HG03460 (cell line): ENCODE measurements around the gene CELSR3.

Experiments
- ATAC-seq: cut with Tn5 transposase; IDR thresholded peaks from one replicate; pipeline ENCODE4 v1.9.1; 2021; ENCODE audit not compliant: unreplicated experiment

The CELSR3 gene

DNA sequence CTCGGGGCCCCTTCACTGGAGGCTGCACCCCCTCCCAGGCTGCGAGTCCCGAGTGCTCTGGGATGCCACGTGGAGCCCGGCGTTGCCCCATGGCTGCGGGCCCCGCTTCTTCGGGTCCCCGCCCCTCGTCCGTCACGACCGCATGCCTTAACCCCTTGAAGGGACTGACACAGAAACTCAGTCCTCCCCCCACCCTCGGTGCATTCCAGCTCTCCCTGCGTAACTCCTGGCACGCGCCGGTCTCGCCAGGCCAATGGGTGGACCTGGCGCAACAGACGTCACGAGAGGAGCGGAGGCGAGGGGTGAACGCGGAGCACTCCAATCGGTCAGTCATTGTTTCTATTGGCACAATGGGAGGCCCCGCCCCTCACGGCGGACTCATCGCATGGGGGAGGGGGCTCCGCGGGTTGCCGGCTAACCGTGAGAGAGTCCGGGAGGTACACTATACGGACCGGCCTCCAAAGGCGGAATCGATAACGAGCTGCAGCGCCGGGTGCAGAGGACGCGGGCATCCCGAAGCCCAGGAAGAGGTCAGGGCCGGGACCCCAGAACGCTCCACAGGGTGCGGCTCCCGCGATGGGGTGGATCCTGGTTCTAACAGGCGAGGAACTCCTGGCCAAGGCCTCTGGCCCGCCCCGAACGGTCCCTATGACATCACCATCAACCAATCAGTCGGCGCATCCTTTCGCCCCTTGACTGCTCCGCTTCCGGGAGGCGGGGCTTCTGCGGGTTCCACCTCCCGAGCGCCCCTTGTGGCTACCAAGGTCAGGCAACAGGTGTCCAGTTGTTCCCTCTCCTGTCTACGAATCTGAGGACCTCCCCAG lies 1.0 kb upstream of the CELSR3 start:
- peak; percentile 88 for ATAC-seq

DNA sequence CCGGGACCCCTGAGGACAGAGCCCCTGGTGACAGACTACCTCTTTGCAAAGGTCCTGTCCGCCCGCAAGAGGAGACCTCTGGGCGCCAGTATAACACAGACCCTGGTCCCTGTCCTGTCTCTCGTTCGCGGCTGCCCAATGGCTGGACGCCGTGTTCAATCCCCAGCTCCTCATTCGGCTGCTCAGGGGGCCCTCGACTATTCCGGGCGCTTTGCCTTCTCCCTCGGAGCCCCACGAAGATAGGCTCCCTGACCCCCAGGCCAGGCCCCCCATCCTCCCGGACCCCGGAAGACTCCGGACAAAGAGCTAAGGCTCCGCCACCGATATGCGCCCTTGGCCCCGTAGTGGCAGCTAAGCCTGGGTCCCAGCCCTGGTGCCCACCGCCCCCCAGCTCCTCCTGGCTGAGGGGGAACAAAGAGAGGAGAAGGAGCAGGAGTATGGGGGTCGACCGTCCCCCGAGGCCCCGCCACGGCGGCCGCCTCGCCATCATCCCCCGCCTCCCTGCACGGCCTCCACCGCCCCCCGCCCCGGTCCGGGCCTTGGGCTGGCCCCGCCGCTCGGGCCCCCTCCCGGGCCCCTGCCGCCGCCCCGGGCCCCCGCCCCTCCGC lies 437 bp downstream of the CELSR3 start:
- no peak for ATAC-seq

DNA sequence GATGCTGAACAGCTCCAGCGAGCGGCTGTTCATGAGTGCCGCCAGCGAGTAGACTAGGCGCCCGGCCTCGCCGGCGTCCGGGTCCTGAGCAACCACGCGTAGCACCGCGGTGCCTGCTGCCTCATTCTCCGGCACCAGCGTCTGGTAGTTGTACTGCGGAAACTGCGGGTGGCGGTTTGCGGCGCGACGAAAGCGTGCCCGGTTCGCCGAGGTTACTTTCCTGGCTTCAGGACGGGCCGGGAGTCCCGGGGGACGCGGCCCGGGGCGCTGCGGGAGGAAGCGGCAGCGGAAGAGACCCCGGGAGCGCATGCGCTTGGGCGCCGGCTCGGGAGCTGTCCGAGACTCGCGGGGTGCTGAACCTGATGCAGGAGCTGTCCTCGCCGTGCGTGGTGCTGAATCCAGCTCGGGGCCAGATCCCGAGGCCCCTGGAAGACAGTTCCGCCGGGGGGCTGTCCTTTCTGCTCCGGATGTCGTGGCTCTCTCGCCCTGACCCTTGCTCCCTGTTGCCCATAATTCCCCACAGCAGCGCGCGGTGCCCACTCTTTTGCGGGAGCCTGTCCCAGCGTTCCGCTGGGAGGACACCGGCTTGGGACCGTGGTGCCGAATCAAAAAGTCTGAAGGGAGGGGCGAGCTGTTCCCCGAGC lies 1.1 kb downstream of the CELSR3 start:
- no peak for ATAC-seq

DNA sequence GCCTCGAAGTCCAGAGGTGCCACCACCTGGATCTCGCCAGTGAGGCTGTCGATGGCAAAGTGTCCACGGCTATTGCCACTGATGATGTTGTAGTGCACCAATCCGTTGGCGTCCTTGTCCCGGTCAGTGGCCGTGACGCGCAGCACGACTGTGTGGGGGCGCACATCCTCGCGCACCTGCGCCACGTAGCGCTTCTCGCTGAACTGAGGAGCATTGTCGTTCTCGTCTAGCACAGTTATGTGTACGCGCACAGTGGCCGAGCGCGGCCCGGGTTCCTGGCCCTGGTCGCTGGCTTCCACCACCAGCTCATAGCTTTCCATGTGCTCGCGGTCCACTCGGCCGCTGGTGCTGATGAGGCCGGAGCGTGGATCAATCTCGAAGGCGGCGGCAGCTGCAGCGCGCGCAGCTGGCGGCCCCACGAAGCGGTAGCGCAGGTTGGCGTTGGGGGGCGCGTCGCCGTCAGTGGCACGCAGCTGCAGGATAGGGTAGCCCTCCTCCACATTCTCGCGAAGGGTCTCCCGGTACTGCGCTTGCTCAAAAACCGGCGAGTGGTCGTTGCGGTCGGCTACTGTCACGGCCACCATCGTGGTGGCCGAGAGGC lies 1.8 kb downstream of the CELSR3 start:
- ATAC-seq: no peak

DNA sequence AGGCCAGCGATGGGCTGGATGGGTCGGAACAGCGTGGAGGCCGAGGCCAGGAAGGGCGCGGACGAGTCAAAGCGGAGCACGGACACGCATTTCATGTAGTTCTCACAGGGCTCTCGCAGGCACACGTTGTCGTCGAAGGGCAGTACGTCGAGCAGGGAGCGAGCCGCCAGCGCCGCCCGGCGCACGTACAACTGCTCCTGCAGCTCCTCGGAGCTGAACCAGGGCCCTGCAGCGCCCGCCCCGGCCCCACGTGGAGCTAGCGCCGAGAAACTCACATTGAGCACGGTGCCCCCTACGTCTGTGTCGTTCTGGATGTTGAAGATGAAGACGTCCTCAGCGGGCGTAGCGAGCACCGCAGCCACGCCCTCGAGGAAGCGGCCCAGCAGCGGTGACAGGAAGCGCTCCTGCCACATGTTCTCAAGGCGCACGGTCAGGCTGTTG lies 5.8 kb downstream of the CELSR3 start:
- ATAC-seq: no peak

DNA sequence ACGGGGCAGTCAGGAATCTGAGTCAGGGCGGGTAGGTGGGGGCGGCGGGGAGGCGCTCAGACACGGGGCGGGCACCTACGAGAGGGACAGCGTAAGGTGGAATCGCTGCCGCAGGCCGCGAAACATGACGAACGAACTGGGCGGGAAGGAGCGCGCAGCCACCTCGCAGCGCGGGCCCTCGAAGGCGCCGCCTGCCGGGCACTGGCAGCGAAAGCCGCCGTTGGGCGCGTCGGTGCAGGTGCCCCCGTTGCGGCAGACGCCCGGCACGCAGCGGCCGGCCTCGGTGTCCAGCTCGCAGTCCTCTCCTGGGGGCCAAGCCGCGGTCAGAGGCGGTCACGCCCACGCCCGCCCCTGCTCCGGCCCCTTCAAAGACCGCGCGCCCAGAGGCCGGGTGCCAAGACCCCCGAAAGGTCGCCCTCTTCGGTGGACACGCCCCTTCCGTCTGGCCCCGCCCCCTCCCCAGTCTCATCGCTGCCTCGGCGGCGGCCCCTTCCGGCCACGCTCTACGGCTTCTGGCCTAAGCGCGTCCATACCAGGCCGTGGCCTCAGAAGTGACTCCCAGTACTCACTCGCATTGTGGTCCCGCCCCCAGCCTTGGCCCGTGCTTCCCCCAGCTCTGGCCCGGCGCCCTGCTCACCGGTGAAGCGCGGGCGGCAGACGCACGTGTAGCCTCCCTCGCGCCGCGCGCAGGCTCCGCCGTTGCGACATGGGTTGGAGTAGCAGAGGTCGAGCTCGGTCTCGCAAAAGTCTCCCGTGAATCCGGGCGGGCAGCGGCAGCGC lies 6.4 kb downstream of the CELSR3 start:
- peak; percentile 55 for ATAC-seq

DNA sequence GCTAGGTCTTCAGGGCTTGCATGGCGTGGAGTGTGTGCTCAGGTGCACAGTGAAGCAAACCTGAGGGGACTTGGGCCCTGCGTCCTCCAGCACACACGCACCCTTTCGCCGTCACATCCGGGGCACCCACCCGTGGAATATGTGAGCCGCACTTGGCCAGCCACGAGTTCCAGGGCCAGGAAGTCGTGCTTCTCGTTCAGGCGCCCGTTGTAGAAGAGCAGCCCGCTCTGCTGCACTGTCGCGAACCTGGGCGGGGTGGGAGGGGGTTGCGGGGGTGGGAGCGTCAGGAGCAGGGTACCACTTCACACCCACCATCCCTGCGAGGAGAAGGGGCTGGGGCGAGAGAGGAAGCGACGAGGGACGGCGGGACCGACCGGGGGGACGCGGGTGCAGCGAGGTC lies 7.1 kb downstream of the CELSR3 start:
- ATAC-seq: no peak

DNA sequence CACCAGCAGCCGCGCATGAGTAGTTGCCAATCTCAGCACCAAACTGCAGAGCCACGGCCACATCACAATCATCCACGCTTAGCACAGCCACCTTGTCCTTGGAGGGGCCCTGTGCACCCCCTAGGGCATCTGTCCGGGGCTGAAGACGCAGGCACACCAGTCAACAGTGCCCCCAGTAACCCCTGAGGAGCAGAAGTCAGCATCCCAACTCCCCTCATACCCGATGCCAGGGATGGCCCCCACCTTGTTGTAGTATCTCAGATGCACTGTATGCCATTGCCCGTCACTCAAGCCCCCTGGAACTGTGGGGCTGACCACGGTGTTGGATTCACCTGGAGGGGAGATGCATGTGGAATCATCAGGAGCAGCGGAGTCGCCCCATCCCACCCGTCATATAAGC lies 7.6 kb downstream of the CELSR3 start:
- ATAC-seq: no peak

DNA sequence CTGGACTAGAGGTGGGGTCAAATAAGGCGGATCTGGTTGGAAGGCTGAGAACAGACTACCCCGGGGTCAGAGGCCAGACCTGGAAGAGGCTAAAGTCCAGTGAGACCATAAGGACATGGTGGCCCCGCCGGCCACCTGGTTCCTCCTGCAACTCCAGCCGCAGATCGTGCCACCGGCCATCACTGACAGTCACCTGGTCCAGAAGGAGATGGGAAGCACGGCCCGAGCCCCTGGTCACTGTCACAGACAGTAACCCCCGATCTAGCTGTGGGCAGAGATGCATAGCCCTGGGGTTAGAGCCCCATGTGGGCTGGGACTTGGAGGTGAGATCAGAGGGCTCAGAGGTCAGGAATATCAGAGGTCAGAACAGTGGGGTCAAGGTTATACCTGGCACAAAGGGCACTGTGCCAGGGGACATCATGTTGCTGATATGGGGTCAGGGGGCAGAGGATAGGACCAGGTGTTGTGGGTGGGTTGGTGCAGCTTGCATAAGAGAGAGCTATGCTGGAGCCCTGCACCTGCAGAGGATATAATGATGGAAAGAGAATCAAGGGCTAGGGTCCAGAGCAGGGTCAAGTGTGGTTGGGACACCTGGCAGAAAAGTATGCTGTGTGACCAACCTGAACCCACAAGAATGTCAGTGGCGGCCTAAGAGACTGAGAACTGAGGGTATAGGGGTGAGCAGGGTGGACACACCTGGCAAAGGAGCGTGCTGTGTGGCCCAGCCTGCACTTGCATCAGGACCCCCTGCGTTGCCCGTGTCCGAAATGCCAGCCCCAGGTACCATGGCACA lies 9.6 kb downstream of the CELSR3 start:
- ATAC-seq: no peak

DNA sequence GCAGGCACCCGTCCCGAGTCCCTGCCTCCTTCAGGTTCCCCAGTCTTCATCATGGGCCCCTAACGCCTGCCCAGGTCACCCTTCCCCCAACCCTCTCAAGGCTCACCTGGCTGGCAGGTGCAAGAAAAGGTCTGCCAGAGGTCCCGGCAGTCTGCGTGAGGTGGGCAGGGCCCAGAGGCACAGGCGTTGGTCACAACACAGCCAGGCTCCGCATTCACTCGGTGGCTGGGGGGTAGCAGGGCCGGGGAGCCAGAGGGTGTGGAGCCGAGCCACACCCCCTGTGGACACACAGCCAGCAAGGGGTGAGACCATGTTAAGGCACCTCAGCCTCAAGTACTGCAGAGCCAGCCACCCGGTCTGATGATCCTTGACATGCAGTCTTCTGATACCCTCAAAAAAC lies 10.9 kb downstream of the CELSR3 start:
- ATAC-seq: no peak

DNA sequence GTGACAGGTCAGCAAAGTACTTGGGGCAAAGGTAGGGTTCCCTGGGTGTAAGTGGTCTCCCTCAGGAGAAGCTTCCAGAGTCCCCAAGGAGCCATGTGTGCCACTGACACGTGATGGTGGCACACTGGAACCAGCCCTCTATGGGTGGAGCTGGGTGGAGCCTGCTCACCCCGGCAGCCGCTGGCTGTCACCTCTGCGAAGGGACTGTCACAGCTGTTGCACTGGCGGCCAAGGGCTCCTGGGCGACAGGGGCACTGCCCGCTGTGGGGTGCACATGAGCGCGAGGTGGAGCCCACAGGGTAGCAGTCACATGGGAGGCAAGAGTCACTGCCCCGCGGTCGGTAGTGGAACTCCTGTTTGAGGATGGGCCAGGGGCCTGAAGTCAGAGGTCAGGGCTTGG lies 12.0 kb downstream of the CELSR3 start:
- no peak for ATAC-seq

DNA sequence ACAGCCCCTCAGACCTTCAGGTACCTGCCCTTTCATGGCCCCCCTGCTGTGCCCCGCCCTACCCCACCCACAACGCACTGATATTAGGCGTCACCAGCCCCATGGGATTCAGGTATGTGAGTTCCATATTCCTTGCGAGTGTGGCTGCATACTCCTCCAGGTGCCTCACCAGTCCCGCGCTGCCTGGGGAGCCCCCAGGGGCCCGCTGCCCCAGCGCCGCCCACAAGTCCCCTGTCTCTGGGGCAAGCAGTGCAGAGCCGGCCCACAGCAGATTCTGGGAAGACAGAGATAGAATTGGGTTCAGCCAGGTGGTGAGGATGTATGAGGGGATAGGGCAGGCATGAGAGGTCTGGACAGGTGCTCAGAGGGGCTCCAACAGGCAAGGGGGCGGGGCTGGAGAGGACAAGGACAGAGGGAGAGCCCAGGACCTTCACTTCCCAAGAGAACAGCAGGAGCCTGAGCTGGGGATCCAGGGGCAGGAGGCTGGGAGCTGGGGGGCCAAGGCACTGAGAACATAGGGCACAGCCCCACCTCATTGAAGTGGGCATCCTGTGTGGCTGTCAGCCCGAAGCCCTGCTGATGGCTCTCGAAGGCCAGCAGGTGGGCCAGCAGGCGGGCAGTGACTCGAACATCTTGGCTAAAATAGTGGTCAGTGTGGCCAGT lies 14.4 kb downstream of the CELSR3 start:
- ATAC-seq: no peak

DNA sequence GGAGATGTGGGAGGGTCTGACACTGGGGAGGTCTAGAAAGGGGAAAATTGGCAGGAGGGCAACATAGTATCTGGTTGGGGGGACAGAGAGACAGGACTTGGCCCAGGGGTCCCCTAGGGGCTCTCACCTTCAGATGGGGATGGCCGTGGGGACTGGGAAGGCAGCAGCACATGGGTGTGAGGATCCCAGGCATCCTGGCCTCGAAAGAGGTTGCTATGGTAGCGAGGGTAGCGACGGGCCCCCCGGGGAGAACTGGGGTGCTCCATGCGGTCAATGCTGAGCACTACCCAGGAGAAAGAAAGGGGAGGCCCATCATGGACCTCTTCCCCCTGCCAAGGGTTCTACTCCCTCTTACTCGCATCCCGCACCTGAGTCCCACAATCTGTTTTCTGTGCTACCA lies 15.0 kb downstream of the CELSR3 start:
- ATAC-seq: no peak

DNA sequence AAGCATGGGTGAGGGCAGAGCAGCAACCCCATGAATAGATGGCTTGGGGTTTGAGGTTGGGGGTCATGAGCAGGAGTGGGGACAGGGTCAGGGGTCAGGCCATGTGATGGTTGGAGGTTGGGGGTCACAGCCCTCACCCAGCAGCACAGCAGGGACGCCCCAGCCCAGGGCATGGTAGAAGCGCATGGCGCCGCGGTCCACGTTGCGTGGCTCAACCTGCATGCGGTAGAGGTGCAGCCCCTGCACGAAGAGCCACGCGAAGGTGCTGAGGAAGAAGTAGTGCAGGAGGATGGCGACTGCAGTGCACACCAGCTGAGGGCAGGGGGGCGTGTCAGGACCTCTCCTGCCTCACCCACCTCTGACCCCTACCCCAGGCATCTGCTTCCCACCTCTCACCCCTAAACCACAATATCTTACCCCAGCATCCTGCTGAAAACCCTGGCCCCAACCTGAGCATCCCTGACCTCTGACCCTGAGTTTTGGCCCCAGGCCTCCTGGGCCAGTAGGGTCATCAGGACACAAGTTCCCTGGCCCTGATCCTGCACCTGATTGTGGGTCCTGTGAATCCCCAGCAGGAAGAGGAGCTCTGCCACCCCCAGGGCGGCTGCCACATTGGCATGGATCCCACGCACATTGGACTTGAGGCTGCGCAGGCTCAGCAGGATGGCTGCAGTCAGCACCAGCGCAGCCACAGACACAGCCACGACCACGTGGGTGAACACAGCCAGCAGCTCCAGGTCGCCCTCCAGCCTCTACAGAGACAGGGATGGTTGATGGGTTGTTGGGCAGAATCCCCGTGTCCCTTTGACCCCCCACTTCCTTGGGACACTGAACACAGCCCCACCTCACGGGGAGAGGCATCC lies 17.6 kb downstream of the CELSR3 start:
- ATAC-seq: no peak

DNA sequence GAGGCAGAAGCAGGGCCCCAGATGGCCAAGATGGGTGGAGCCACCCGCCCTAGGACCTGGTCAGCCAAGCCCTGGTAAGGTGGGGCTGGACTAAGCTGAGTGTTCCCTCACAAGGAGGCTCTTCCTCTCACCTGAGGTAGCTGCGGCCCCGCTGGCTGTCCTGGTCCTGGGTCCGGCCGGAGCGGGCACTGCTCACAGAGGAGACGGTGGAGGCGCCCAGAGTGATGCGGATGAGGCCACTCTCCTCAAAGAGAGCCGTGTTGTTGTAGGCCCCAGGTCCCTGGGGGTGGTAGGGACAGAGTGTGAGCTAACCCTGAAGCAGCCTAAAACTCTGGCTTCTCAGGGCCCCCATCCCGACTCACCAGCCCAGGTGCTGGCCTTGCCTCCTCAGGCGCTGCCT lies 20.1 kb downstream of the CELSR3 start:
- no peak for ATAC-seq

DNA sequence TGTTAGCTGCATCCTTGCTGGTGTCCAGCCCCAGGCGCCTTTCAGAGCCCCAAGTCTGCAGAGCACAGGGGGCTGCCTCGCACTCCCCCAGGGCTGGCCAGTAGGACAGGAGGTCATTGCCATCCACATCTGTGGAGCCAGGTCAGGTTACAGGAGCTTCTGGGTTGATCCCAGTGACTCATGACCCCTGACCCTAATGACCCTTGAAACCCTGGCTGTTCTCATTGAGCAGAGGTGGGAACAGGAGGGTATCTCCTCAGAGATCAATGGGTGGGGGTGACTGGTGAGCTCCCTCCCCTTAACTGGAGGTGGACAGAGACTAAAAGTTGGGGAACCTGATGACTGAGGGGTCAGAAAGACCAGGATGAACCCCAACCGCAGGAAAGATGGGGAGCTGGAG lies 21.3 kb downstream of the CELSR3 start:
- no peak for ATAC-seq

DNA sequence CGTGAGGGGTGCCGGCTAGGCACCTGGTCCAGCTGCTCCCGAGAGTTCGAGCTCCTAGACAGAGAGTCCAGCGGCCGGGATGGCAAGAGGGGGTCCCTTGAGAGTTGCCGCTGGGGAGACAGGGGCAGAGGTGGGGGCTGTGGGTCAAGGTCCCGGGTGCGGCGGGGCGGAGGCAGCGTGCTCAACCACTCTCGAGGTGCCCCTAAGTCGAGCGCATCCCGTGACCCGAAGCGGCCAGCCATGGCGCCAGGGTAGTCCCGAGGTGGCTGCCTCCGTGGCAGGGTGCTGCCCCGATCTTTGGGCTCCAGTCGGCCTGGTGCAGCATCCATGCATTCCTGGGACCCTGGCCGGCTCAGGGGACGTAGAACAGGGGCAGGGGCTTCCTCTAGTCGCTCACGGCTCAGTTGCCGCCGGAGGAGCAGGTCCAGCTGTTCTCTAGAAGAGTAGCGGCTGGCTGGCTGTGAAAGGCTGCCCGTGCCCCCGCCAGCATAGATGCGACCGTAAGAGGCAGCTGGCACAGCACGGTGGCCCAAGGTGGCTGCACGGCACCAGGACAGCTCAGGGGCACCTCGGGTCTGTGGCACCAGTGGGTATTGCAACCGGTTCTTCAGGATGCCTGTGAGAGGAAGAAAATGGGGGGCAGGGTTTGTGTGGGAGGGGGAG lies 22.6 kb downstream of the CELSR3 start:
- ATAC-seq: no peak

DNA sequence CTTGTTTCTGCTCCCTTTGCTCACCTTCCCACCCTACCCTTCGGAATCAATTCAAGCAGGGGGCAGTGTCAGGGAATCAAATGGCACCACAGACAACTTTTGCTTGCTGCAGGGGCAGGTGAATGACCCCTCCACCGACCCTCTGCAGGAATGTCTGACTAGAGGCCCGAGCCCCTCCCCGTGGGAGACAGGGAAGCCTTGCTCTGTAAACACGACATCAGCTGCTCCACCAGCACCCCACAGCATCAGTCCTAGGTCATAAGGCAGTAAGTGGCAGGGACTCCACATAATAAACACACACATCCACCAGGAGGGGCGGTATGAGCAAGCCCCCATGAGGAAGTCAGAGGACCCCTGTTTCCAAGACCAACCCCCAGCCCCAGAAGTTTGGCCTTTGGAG lies 25.4 kb downstream of the CELSR3 start:
- no peak for ATAC-seq
